Endothelial cell of umbilical vein (primary cell): ENCODE measurements around the gene CTU1. TPM values are rescaled to one million over a fixed set of nuclear protein-coding genes. Genes with fewer than 3 reads are reported as not detected.
A peak's percentile ranks its signal among the peaks of the same experiment; 100 is the strongest.

Experiments
- BruUV-seq: library from RNA; stranded (reverse); fragments of 400-500 nt; replicated peaks from 2 replicates; lab custom pipeline; 2021; lab: Mats Ljungman, UMichigan
- CTCF ChIA-PET: fragments of 300-600, 350-600 bp; sonication (Branson Sonifier 250); formaldehyde crosslinking; loops from one replicate; lab custom pipeline; 2021; ENCODE audit warnings: antibody characterized with exemption, inconsistent platforms; lab: Charles Lee
- POLR2A ChIA-PET: fragments of 300-600, 350-600 bp; sonication (Branson Sonifier 250); formaldehyde crosslinking; loops from one replicate; lab custom pipeline; 2021; ENCODE audit warnings: antibody characterized with exemption, inconsistent platforms; lab: Charles Lee
- DNase-seq: peaks from one replicate; pipeline ENCODE4 v3.0.0-alpha.2; 2011; ENCODE audit warnings: low read depth, low spot score
- FAIRE-seq: peaks from 2 replicates; lab custom pipeline; 2011; peaks lifted over from hg19 to GRCh38; lab: Jason Lieb, UNC
- H2AFZ ChIP-seq: 2 replicates; pipeline ENCODE4 v1.6.0; 2012; ENCODE audit warnings: low read depth, low read length, control low read depth, inconsistent platforms
- H3K27ac ChIP-seq: 2 replicates; pipeline ENCODE4 v1.5.1; 2011; ENCODE audit warnings: low read depth, mild to moderate bottlenecking, control low read depth, low read length, moderate library complexity; ENCODE audit not compliant: insufficient read depth
- H3K27me3 ChIP-seq, 2 experiments: 2 replicates each; pipeline versions ENCODE4 v1.6.0 to v1.6.1; 2011; ENCODE audit warnings: low read length in 2 of 2, mixed read lengths in 1 of 2; ENCODE audit not compliant: control insufficient read depth in 2 of 2, insufficient read depth in 2 of 2
- H3K36me3 ChIP-seq, 2 experiments: 2 replicates in 1 of 2; 3 replicates in 1 of 2; pipeline ENCODE4 v1.5.1; 2011; ENCODE audit warnings: low read length in 2 of 2, mild to moderate bottlenecking in 1 of 2, moderate library complexity in 1 of 2; ENCODE audit not compliant: control insufficient read depth in 2 of 2, insufficient read depth in 2 of 2; ENCODE audit errors: extremely low read depth in 1 of 2
- H3K4me1 ChIP-seq: 3 replicates; pipeline ENCODE4 v1.5.1; 2011; ENCODE audit warnings: mild to moderate bottlenecking, low read length; ENCODE audit not compliant: control insufficient read depth, insufficient read depth; ENCODE audit errors: extremely low read depth
- H3K4me2 ChIP-seq: 2 replicates; pipeline ENCODE4 v1.6.1; 2011; ENCODE audit warnings: low read length, control low read depth, mixed read lengths; ENCODE audit not compliant: insufficient read depth
- H3K4me3 ChIP-seq, 3 experiments: fragments of 200-600 bp in 1 of 3; sonication (generic), shearing (Covaris generic) in 1 of 3; replicated peaks in 1 of 3; 2 replicates each; pipeline ENCODE4 v1.5.1; 2011 to 2016; ENCODE audit warnings: control low read depth in 3 of 3, low read length in 3 of 3, mild to moderate bottlenecking in 2 of 3, inconsistent platforms in 1 of 3, low read depth in 1 of 3, moderate library complexity in 1 of 3; ENCODE audit not compliant: insufficient read depth in 1 of 3
- H3K79me2 ChIP-seq: 2 replicates; pipeline ENCODE4 v1.6.0; 2012; ENCODE audit warnings: low read length, inconsistent platforms; ENCODE audit not compliant: control insufficient read depth, insufficient read depth
- H3K9ac ChIP-seq: replicated peaks from 2 replicates; pipeline ENCODE3; 2011; ENCODE audit warnings: low read length, control low read depth; ENCODE audit not compliant: insufficient read depth; ENCODE audit errors: extremely low read depth
- H3K9me1 ChIP-seq: replicated peaks from 3 replicates; pipeline ENCODE4 v1.6.0; 2011; ENCODE audit warnings: mild to moderate bottlenecking, low read length; ENCODE audit not compliant: control insufficient read depth, insufficient read depth; ENCODE audit errors: extremely low read depth
- H3K9me3 ChIP-seq: replicated peaks from 2 replicates; pipeline ENCODE4 v1.5.1; 2012; ENCODE audit warnings: low read length, inconsistent platforms; ENCODE audit not compliant: control insufficient read depth, insufficient read depth
- H4K20me1 ChIP-seq: replicated peaks from 2 replicates; pipeline ENCODE3; 2011; ENCODE audit warnings: mild to moderate bottlenecking, low read length; ENCODE audit not compliant: control insufficient read depth, insufficient read depth; ENCODE audit errors: extremely low read depth
- FOS ChIP-seq: IDR thresholded peaks from 2 replicates; pipeline ENCODE4 v1.6.1; 2011; ENCODE audit warnings: mild to moderate bottlenecking, low read length, moderate library complexity, borderline replicate concordance; ENCODE audit not compliant: insufficient read depth
- GATA2 ChIP-seq: IDR thresholded peaks from 2 replicates; pipeline ENCODE4 v1.7.0; 2011; ENCODE audit warnings: low read depth, mild to moderate bottlenecking, moderate library complexity, mixed read lengths, low read length; ENCODE audit not compliant: insufficient read length, insufficient read depth
- JUN ChIP-seq: IDR thresholded peaks from 2 replicates; pipeline ENCODE4 v1.6.1; 2011; ENCODE audit warnings: borderline replicate concordance, low read depth; ENCODE audit not compliant: insufficient read length, insufficient read depth
- MAX ChIP-seq: IDR thresholded peaks from 2 replicates; pipeline ENCODE4 v1.6.1; 2011; ENCODE audit not compliant: insufficient read depth, insufficient read length
- dilution Hi-C: fragments of 300-500 bp; cut with MboI; formaldehyde crosslinking; loops from one replicate; pipeline ENCODE4 v1.15.0; 2019; ENCODE audit warnings: low sequenced_read_pairs; ENCODE audit not compliant: extremely low pct_ligation_motif_present
- intact Hi-C: fragments of 100-400 bp; cut with micrococcal nuclease; formaldehyde crosslinking; loops from one replicate; pipeline ENCODE4 v1.10.0; 2022
- polyA plus RNA-seq, 4 experiments: library from polyadenylated mRNA; depleted of rRNA in 3 of 4; stranded (reverse) in 3 of 4; unstranded in 1 of 4; fragments of >200 nt; gene quantifications; 2 replicates each; pipeline versions ENCODE4 v1.2.1 to v1.2.3, GENCODE V29; 2011 to 2012; ENCODE audit warnings: missing spikeins in 1 of 4
- total RNA-seq: library from RNA; stranded (reverse); gene quantifications from 2 replicates; pipeline ENCODE4 v1.2.3, GENCODE V29; 2021
- TF ChIP-seq, protein P1 (sequence below), 2 donors: IDR thresholded peaks; 1 replicate in 1 of 2; 2 replicates in 1 of 2; pipeline ENCODE4 v1.5.1; 2011; ENCODE audit warnings: low read length in 2 of 2, mild to moderate bottlenecking in 2 of 2, moderate library complexity in 2 of 2, control low read depth in 1 of 2, inconsistent platforms in 1 of 2, low read depth in 1 of 2; ENCODE audit not compliant: insufficient read depth in 1 of 2; ENCODE audit errors: extremely low read depth in 1 of 2

The CTU1 gene
- total and polyA plus RNA-seq, 2 donors (not counting 3 experiments of a cell fraction or from before 2014, with no cell fraction given), result 6.1 to 8.7 TPM

GRCh38 chr19:51127755-51128154, 19.5 kb upstream of the CTU1 start:
- H3K36me3 ChIP-seq, result no peaks in the 10 kb centered on the region
- DNase-seq, result no peak
- no peak overlapping the region for H3K9ac ChIP-seq

More at GRCh38 chr19:51127755-51128154, 19.5 kb upstream of the CTU1 start:
- BruUV-seq, result no TSS peak
- Histone ChIP-seq H3K4me2 (no peak overlapping the region), H2AFZ (no peak overlapping the region), H3K4me1 (peaks cover 8% of the 10 kb centered on the region), H3K27ac (no peak overlapping the region), H3K9me3 (no peaks in the 10 kb centered on the region), H4K20me1 (no peaks in the 10 kb centered on the region), H3K79me2 (no peaks in the 10 kb centered on the region), H3K27me3 (no peaks in the 10 kb centered on the region), H3K4me3 (no peak overlapping the region), H3K9me1 (no peaks in the 10 kb centered on the region)
- peak; percentile 48 for FAIRE-seq
- intact Hi-C loops (no loop called here), dilution Hi-C loops (no loop called here)
- TF ChIP-seq JUN (no peak), FOS (peak; percentile 29), GATA2 (no peak), MAX (no peak)
- TF ChIP-seq, protein P1, sequence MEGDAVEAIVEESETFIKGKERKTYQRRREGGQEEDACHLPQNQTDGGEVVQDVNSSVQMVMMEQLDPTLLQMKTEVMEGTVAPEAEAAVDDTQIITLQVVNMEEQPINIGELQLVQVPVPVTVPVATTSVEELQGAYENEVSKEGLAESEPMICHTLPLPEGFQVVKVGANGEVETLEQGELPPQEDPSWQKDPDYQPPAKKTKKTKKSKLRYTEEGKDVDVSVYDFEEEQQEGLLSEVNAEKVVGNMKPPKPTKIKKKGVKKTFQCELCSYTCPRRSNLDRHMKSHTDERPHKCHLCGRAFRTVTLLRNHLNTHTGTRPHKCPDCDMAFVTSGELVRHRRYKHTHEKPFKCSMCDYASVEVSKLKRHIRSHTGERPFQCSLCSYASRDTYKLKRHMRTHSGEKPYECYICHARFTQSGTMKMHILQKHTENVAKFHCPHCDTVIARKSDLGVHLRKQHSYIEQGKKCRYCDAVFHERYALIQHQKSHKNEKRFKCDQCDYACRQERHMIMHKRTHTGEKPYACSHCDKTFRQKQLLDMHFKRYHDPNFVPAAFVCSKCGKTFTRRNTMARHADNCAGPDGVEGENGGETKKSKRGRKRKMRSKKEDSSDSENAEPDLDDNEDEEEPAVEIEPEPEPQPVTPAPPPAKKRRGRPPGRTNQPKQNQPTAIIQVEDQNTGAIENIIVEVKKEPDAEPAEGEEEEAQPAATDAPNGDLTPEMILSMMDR (IDR thresholded peaks at IDR 0.05; ENCODE audit: extremely low read depth in 1 of 2, insufficient read depth in 1 of 2, low read depth in 1 of 2, low read length in 2 of 2), result no peak
- ChIA-PET POLR2A (no interaction called here), CTCF (interaction anchor here (1.9 kb wide), 1 partner anchor 107 kb away, joined by 5 read pairs; no protein-coding TSS in a partner anchor)
